Measurements from ENCODE around the gene TBC1D16. TPM values are rescaled to one million over a fixed set of nuclear protein-coding genes. Genes with fewer than 3 reads are reported as not detected.

Gene TBC1D16
- total RNA-seq, 1 donor from 2014 or later, result 24.7 TPM

DNA sequence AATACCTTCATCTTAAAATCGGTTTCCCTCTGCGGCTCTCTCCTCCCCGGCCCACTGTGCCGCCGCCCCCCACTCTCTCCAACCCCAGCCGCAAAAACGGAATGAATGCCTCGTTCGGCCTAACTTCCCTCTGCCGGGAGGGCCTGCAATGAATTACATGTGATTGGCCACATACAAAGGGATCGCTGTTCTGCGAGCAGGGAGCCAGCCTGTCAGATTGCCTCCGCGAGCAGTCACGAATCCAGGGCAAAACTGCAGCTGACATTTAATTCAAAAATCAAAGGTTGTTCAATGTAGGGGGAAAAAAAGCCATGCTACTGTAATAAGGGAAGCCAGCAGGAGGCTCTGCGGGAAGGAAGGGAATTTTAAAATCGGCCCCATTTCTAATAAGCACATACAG lies 84.9 kb downstream of the TBC1D16 start:
- Histone ChIP-seq H3K4me3 (no peak overlapping the region), H3K4me1 (peaks cover 19% of the 10 kb centered on the region), H3K9me3 (no peaks in the 10 kb centered on the region), H3K27ac (peak overlapping the region; percentile 75), H3K36me3 (peaks cover 36% of the 10 kb centered on the region), H3K27me3 (ENCODE audit: low read depth) (no peaks in the 10 kb centered on the region)
- DNase-seq (peak; percentile 11), ATAC-seq (no peak)
- intact Hi-C loops (cut with DNase I), result no loop called here
- TF ChIP-seq CTCF (IDR thresholded peaks at IDR 0.05), result no peak

DNA sequence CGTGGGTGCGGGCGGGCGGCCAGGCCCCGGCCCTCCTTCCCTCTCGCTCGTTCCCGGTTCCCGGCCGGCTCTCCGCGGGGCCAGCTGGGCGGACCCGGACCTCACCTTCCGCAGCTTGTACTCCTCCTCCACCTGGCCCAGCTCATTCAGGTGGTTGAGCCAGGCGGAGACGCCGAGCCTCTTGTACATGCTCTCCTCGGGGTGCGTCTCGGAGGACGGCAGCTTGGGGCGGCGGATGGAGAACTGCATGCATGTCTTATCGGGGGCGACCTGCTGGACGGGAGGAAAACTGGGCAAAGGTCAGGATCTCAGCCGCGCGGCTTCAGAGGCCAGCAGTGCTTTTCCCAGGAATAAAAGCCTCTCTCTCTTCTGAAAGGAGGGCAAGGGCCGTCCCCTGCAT lies 85.4 kb downstream of the TBC1D16 start:
- no peak for TF ChIP-seq CTCF (IDR thresholded peaks at IDR 0.05)
- Histone ChIP-seq H3K27me3 (ENCODE audit: low read depth) (no peaks in the 10 kb centered on the region), H3K4me3 (no peak overlapping the region), H3K27ac (no peak overlapping the region), H3K4me1 (peaks cover 19% of the 10 kb centered on the region), H3K9me3 (no peaks in the 10 kb centered on the region), H3K36me3 (peaks cover 36% of the 10 kb centered on the region)
- ATAC-seq (no peak), DNase-seq (peak; percentile 42)
- intact Hi-C loops (cut with DNase I), result no loop called here

DNA sequence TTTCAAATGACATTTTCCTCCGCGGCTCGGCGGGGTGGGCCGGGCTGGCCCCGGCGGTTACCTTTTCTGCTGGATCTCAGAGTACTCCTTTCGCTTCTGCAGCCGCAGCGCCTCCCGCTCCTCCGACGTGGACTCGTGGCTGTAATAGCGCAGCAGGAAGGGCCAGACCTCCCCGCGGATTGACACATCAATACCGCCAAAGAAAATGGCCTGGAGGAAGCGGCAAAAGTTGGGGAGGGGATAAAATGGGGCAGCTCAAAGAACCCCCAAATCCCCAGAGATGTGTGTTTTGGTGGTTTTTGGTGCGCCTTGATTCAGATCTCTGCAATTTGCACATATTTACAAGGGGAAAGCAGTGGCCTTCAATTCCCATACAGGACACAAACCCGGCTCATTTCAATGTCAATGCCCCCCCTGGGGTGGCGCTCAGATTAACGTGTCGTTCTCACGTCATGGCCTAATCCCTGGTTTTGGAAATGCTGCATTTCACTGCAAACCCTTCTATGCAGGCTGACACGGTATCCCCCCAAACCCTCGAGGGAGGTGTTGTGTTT lies 85.9 kb downstream of the TBC1D16 start:
- Histone ChIP-seq H3K36me3 (peaks cover 36% of the 10 kb centered on the region), H3K27me3 (ENCODE audit: low read depth) (no peaks in the 10 kb centered on the region), H3K9me3 (no peaks in the 10 kb centered on the region), H3K4me1 (peaks cover 19% of the 10 kb centered on the region), H3K27ac (no peak overlapping the region), H3K4me3 (no peak overlapping the region)
- DNase-seq, result no peak
- intact Hi-C loops (cut with DNase I), result no loop called here
- TF ChIP-seq CTCF (IDR thresholded peaks at IDR 0.05), result no peak
- no peak for ATAC-seq

DNA sequence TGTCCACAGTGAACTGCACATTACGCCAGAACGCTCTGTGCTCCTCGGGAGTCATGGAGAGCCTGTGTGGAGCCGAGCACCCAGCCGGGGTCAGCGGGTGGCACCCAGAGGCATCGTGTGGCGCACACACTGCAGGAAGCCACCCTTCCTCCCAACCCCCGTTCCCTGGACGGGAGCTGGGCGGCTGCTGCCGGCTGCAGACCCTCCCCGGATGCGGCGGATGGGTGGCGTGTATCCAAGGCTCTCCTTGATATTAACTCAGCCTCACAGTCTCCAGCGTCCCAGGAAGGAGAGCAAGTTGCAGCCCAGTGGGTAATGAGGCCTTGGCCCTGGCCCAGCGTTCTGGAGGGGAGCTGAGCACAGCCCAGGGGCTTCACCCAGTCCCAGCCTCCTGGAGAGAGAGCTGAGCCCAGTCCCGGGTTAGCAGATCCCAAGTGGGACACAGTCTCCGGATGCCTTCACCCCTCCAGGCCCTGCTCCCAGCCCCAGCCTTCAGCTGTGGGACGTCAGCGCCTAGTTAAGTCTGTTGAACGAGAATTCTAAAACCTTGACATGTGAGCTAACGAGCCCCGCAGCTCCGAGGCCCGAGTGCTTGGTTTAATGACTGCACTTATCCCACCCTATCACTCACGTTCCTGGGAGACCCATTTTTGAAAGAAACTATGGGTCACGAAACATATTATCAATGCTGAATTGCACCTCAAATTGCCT lies 86.6 kb downstream of the TBC1D16 start:
- H3K4me1 ChIP-seq, result peaks cover 19% of the 10 kb centered on the region
- H3K27ac ChIP-seq, result no peak overlapping the region
- no peaks in the 10 kb centered on the region for H3K9me3 ChIP-seq
- H3K27me3 ChIP-seq (ENCODE audit: low read depth), result no peaks in the 10 kb centered on the region
- intact Hi-C loops (cut with DNase I), result no loop called here
- H3K4me3 ChIP-seq, result no peak overlapping the region
- ATAC-seq (no peak), DNase-seq (peak; percentile 41)
- H3K36me3 ChIP-seq, result peaks cover 41% of the 10 kb centered on the region
- TF ChIP-seq CTCF (IDR thresholded peaks at IDR 0.05), result no peak

DNA sequence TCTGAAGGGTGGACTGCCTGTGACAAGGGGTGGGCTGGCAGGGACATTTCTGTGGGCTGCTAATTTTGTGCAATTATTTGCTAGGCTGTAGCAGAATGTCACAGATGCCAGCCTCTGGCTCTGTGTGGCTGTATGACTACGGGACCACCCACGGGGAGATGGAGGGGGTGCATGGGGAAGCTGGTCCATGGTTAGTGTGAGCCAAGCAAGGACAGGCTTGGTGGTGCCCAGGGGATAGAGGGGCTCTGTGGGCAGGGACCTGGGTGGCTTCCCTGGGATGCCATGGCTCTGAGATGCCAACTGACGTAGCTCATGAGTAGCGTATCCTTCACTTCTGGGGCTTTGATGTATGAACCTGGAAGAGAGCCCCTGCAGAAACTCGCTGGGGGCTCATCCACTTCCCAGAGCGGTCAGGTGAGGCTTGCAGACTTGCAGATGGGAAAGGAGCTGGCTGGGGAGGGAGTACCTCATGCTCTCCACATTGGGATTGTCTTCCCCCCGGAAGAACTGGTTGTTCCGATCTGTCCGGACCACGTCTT lies 87.2 kb downstream of the TBC1D16 start:
- no peaks in the 10 kb centered on the region for H3K9me3 ChIP-seq
- H3K4me3 ChIP-seq, result no peak overlapping the region
- intact Hi-C loops (cut with DNase I), result no loop called here
- H3K36me3 ChIP-seq, result peaks cover 47% of the 10 kb centered on the region
- H3K4me1 ChIP-seq, result peaks cover 19% of the 10 kb centered on the region
- H3K27ac ChIP-seq, result no peak overlapping the region
- no peak for ATAC-seq
- DNase-seq, result peak; percentile 22
- no peak for TF ChIP-seq CTCF (IDR thresholded peaks at IDR 0.05)
- H3K27me3 ChIP-seq (ENCODE audit: low read depth), result no peaks in the 10 kb centered on the region

Measured in lower lobe of right lung (tissue), 2 donors.